ENCODE measurements around the gene ARHGEF28. TPM values are rescaled to one million over a fixed set of nuclear protein-coding genes. Genes with fewer than 3 reads are reported as not detected.

Gene ARHGEF28
- total and polyA plus RNA-seq, 9 of the 15 experiments (the other 6 are each of a cell fraction or from before 2014, with no cell fraction given): 0.27 TPM; not detected in 8

DNA sequence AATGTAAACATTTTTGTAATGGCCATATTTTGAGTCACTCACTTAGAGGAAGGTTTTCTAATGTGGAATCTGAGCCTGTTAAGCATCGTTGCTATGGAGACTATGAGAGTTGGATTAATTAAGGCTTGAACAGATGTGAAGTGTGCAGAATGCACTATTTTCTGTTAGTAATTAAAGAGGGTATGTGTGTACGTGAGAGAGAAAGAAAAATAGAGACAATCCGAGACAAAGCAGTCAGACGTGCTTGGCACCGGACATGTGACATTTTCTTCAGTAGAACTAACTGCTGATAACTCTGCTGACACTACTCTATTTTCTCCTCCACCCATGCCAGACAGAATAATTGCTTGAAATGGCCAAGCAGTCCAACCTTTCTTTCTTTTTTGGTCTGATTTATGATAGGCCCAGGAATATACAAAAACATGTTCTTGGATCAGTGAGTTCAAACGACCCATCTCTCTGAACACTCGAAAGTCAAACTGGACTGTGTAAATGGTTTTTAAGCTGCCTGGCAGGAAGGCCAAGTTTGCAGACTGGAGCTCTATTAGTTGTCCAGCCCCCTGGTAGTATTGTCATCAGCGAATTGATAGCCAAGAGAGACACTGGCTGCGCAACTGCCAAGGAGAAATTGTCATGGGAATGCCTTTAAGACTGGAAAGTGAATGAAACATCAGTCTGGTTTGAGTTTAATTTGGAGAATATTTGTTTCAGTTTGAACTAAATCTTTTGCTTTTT lies 322.1 kb downstream of the ARHGEF28 start (continued):
- TF ChIP-seq CLOCK (CRISPR knock-in tag; IDR thresholded peaks at IDR 0.05; ENCODE audit: borderline replicate concordance): no peak
- TF ChIP-seq BRD9 (IDR thresholded peaks at IDR 0.05; ENCODE audit: low read depth, partially characterized antibody): no peak
- TF ChIP-seq ZBTB11 (CRISPR knock-in tag; IDR thresholded peaks at IDR 0.05): no peak
- TF ChIP-seq, protein P1, sequence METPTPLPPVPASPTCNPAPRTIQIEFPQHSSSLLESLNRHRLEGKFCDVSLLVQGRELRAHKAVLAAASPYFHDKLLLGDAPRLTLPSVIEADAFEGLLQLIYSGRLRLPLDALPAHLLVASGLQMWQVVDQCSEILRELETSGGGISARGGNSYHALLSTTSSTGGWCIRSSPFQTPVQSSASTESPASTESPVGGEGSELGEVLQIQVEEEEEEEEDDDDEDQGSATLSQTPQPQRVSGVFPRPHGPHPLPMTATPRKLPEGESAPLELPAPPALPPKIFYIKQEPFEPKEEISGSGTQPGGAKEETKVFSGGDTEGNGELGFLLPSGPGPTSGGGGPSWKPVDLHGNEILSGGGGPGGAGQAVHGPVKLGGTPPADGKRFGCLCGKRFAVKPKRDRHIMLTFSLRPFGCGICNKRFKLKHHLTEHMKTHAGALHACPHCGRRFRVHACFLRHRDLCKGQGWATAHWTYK (CRISPR knock-in tag; IDR thresholded peaks at IDR 0.05): no peak
- no peak for TF ChIP-seq MTA3 (IDR thresholded peaks at IDR 0.05; ENCODE audit: borderline replicate concordance)
